K562 (cell line): ENCODE results near the gene SORBS2.

Experiments used
- ELF4 ChIP-seq: fragments of 450-650 bp; formaldehyde crosslinking; IDR thresholded peaks from 2 replicates; pipeline ENCODE4 v1.4.0; 2022; ENCODE audit warnings: missing genetic modification characterization
- KDM1A ChIP-seq, 2 experiments: fragments of 450-650 bp; IDR thresholded peaks; 2 replicates each; pipeline ENCODE4 v1.6.1; 2016; ENCODE audit warnings: mild to moderate bottlenecking in 2 of 2
- POU5F1 ChIP-seq: fragments of 150-350 bp; IDR thresholded peaks from 2 replicates; pipeline ENCODE4 v1.6.1; 2014; ENCODE audit warnings: borderline replicate concordance, low read length, low read depth, mild to moderate bottlenecking; ENCODE audit not compliant: partially characterized antibody
- ZNF77 ChIP-seq: fragments of 250-450 bp; sonication (Bioruptor Pico); IDR thresholded peaks from 2 replicates; pipeline ENCODE4 v1.5.0; 2020
- TF ChIP-seq, protein P1 (sequence below): fragments of 450-650 bp; IDR thresholded peaks from one replicate; pipeline ENCODE4 v1.6.1; 2018; ENCODE audit warnings: mild to moderate bottlenecking, moderate library complexity; ENCODE audit not compliant: partially characterized antibody
- TF ChIP-seq, protein P2 (sequence below), 3 experiments: IDR thresholded peaks in 2 of 3; conservative IDR thresholded peaks in 1 of 3; 2 replicates each; pipeline ENCODE4 v1.5.1; 2011 to 2012; ENCODE audit warnings: low read length in 3 of 3, mild to moderate bottlenecking in 3 of 3, control low read depth in 2 of 3, improper control_type of control experiment in 1 of 3, inconsistent platforms in 1 of 3, low read depth in 1 of 3, mixed read lengths in 1 of 3, moderate library complexity in 1 of 3; ENCODE audit not compliant: insufficient read depth in 2 of 3

DNA sequence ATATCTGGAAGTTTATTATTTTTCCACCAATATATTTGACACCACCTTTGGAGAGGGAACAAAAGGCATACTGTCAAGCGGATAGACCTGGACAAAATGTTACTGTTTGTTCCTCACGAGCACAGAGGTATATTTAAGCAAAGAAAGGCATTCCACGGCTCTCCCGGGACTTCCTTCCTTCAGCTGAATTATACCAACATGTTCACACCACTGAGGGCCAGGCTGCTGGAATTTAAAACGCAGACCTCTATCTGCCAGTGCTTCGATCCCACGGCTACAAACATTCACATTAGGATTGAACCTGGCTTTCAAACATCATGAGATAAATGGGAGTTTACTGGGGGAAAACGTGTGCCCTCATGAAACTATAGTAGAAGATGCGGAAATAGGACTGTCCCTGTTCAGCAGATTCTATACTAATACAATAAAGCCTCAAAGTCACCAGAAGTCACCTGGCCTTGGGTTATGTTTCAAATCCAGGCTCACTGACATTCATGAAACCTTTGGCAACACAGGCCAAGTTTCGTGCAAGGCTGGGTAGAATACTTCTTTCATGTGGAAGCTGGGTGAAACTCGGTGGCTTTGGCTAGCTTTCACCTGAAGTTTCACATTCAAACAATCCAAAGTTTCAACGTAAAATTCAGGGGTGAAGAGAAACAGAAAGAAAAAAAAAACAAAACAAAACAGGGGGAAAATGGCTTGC, 39.5 kb downstream of the SORBS2 start:
- TF ChIP-seq ZNF77 (CRISPR knock-in tag) (no peak), KDM1A (IDR thresholded peaks at IDR 0.05) (no peak), POU5F1 (no peak), ELF4 (no peak)
- TF ChIP-seq, protein P1, sequence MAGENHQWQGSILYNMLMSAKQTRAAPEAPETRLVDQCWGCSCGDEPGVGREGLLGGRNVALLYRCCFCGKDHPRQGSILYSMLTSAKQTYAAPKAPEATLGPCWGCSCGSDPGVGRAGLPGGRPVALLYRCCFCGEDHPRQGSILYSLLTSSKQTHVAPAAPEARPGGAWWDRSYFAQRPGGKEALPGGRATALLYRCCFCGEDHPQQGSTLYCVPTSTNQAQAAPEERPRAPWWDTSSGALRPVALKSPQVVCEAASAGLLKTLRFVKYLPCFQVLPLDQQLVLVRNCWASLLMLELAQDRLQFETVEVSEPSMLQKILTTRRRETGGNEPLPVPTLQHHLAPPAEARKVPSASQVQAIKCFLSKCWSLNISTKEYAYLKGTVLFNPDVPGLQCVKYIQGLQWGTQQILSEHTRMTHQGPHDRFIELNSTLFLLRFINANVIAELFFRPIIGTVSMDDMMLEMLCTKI = no peak
- TF ChIP-seq, protein P2, sequence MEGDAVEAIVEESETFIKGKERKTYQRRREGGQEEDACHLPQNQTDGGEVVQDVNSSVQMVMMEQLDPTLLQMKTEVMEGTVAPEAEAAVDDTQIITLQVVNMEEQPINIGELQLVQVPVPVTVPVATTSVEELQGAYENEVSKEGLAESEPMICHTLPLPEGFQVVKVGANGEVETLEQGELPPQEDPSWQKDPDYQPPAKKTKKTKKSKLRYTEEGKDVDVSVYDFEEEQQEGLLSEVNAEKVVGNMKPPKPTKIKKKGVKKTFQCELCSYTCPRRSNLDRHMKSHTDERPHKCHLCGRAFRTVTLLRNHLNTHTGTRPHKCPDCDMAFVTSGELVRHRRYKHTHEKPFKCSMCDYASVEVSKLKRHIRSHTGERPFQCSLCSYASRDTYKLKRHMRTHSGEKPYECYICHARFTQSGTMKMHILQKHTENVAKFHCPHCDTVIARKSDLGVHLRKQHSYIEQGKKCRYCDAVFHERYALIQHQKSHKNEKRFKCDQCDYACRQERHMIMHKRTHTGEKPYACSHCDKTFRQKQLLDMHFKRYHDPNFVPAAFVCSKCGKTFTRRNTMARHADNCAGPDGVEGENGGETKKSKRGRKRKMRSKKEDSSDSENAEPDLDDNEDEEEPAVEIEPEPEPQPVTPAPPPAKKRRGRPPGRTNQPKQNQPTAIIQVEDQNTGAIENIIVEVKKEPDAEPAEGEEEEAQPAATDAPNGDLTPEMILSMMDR (IDR thresholded peaks at IDR 0.05 in 2 of 3, conservative IDR thresholded peaks at IDR 0.05 in 1 of 3; ENCODE audit: insufficient read depth in 2 of 3, low read depth in 1 of 3, low read length in 3 of 3) = no peak
